Activated CD8-positive, alpha-beta T cell treated with anti-CD3 and anti-CD28 coated beads for 36 hours (primary cell): Measurements from ENCODE around the gene RPS27. TPM values are rescaled to one million over a fixed set of nuclear protein-coding genes. Genes with fewer than 3 reads are reported as not detected.
A peak's percentile ranks its signal among the peaks of the same experiment; 100 is the strongest.

Experiments
- ATAC-seq: fragments of 200-7000 bp; cut with Tn5 transposase; one replicate; pipeline ENCODE4 v1.10.0; 2021; ENCODE audit warnings: mild to moderate bottlenecking, moderate library complexity
- CTCF ChIA-PET: fragments of 350-600 bp; sonication (Branson Sonifier 250); formaldehyde crosslinking; loops from one replicate; lab custom pipeline; 2021; ENCODE audit warnings: antibody characterized with exemption; lab: Charles Lee
- POLR2A ChIA-PET: fragments of 350-600 bp; sonication (Branson Sonifier 250); formaldehyde crosslinking; loops from one replicate; lab custom pipeline; 2021; ENCODE audit warnings: antibody characterized with exemption; lab: Charles Lee
- DNase-seq: peaks from one replicate; pipeline ENCODE4 v3.0.0-alpha.2; 2020
- H3K27ac Mint-ChIP-seq: one replicate; pipeline ENCODE4 v1.8.0; 2021; ENCODE audit warnings: mild to moderate bottlenecking, mixed read lengths
- H3K27me3 Mint-ChIP-seq: one replicate; pipeline ENCODE4 v1.8.0; 2021; ENCODE audit warnings: mixed read lengths
- H3K36me3 Mint-ChIP-seq: one replicate; pipeline ENCODE4 v1.8.0; 2021; ENCODE audit warnings: low read depth, mixed read lengths
- H3K4me1 Mint-ChIP-seq: one replicate; pipeline ENCODE4 v1.8.0; 2021; ENCODE audit warnings: low read depth, mixed read lengths
- H3K4me3 Mint-ChIP-seq: one replicate; pipeline ENCODE4 v1.8.0; 2021; ENCODE audit warnings: mild to moderate bottlenecking, moderate library complexity, mixed read lengths
- H3K9me3 Mint-ChIP-seq: one replicate; pipeline ENCODE4 v1.8.0; 2021; ENCODE audit warnings: mixed read lengths
- intact Hi-C: fragments of 100-400 bp; cut with micrococcal nuclease; formaldehyde crosslinking; loops from one replicate; pipeline ENCODE4 v1.10.0; 2022
- total RNA-seq, 2 experiments: library from RNA; stranded (reverse); gene quantifications; one replicate each; pipeline ENCODE4 v1.2.3, GENCODE V29; 2021
- TF ChIP-seq, protein P1 (sequence below): fragments of 200-600 bp; IDR thresholded peaks from one replicate; pipeline ENCODE4 v1.8.0; 2022; ENCODE audit warnings: antibody characterized with exemption, mild to moderate bottlenecking

RPS27 gene
- total RNA-seq, 2 experiments from 2014 or later: 1,638 to 1,644 TPM

DNA sequence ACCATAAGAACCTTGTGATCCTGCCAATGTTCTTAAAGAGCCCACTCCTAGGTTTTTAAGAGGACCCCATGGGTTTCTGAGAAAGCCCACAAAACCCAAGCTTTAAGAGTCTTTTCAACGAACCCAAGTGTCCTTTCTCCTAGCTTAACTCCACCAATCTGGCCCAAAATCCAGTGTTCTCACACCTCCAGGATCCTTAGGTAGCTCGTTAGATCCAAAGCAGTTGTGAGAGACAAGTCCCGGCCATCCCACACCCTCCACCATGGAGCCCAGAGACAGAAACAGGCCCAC lies 45.8 kb upstream of the RPS27 start:
- intact Hi-C loops: no loop called here
- POLR2A ChIA-PET: interaction anchor here (1.0 to 8.9 kb wide), 21 partner anchors 10 to 237 kb away, joined by 3 to 126 read pairs (median 5); partner anchors contain the start of genes CREB3L4, CRTC2, GATAD2B and JTB
- Mint-ChIP-seq H3K4me1 (peaks cover 31% of the 10 kb centered on the region), H3K9me3 (no peaks in the 10 kb centered on the region), H3K27me3 (no peaks in the 10 kb centered on the region), H3K27ac (peak overlapping the region; percentile 99), H3K36me3 (peaks cover 48% of the 10 kb centered on the region), H3K4me3 (peak overlapping the region; percentile 88)
- no peak for DNase-seq
- CTCF ChIA-PET: interaction anchor here (0.8 to 4.8 kb wide), 9 partner anchors 11 to 213 kb away, joined by 3 to 59 read pairs (median 29); partner anchors contain the start of genes CREB3L4, GATAD2B, RAB13 and SLC39A1
- TF ChIP-seq, protein P1, sequence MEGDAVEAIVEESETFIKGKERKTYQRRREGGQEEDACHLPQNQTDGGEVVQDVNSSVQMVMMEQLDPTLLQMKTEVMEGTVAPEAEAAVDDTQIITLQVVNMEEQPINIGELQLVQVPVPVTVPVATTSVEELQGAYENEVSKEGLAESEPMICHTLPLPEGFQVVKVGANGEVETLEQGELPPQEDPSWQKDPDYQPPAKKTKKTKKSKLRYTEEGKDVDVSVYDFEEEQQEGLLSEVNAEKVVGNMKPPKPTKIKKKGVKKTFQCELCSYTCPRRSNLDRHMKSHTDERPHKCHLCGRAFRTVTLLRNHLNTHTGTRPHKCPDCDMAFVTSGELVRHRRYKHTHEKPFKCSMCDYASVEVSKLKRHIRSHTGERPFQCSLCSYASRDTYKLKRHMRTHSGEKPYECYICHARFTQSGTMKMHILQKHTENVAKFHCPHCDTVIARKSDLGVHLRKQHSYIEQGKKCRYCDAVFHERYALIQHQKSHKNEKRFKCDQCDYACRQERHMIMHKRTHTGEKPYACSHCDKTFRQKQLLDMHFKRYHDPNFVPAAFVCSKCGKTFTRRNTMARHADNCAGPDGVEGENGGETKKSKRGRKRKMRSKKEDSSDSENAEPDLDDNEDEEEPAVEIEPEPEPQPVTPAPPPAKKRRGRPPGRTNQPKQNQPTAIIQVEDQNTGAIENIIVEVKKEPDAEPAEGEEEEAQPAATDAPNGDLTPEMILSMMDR: no peak
- no peak for ATAC-seq

DNA sequence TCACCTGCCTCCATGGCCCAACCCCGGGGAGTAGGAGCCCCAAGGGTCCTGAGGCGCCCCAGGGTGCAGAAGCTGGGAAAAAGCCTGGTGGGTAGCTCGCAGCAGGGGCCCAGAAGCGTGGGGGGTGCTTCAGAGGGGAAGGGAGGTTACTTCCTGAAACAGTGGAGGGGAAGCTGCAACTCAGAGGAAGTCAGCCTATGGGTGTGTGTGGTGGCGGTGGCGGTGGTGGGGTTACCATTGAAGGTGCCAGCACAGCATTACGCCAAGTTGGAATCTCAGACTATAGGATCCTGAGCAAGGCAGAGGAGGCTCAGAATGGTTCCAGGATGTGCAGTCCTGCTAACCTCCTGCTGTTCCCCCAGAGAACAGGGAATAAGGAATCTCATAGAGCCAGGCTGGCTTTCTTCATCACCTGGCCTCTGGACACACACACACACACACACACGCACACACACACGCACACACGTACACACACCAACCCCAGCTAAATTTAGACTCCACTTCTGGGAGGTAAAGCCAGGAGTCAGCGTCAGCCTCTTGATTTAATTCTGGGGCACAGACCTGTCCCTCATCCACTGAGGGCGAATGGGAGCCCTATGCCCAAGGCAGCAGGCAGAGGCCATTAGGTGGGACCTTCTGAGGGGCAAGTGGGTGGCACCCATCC lies 45.3 kb upstream of the RPS27 start:
- TF ChIP-seq, protein P1: no peak
- peak; percentile 73 for ATAC-seq
- H3K27me3 Mint-ChIP-seq: no peaks in the 10 kb centered on the region
- H3K4me3 Mint-ChIP-seq: peak overlapping the region; percentile 88
- DNase-seq: peak; percentile 94
- intact Hi-C loops: no loop called here
- peaks cover 45% of the 10 kb centered on the region for H3K36me3 Mint-ChIP-seq
- H3K4me1 Mint-ChIP-seq: peaks cover 29% of the 10 kb centered on the region
- peak overlapping the region; percentile 99 for H3K27ac Mint-ChIP-seq
- ChIA-PET CTCF (interaction anchor here (0.8 to 4.8 kb wide), 12 partner anchors 10 to 212 kb away, joined by 3 to 59 read pairs (median 9); partner anchors contain the start of genes CREB3L4, CRTC2, GATAD2B and RAB13), POLR2A (interaction anchor here (0.9 to 8.9 kb wide), 28 partner anchors 11 to 327 kb away, joined by 3 to 126 read pairs (median 4); partner anchors contain the start of genes CREB3L4, CRTC2, GATAD2B and HAX1)
- no peaks in the 10 kb centered on the region for H3K9me3 Mint-ChIP-seq

DNA sequence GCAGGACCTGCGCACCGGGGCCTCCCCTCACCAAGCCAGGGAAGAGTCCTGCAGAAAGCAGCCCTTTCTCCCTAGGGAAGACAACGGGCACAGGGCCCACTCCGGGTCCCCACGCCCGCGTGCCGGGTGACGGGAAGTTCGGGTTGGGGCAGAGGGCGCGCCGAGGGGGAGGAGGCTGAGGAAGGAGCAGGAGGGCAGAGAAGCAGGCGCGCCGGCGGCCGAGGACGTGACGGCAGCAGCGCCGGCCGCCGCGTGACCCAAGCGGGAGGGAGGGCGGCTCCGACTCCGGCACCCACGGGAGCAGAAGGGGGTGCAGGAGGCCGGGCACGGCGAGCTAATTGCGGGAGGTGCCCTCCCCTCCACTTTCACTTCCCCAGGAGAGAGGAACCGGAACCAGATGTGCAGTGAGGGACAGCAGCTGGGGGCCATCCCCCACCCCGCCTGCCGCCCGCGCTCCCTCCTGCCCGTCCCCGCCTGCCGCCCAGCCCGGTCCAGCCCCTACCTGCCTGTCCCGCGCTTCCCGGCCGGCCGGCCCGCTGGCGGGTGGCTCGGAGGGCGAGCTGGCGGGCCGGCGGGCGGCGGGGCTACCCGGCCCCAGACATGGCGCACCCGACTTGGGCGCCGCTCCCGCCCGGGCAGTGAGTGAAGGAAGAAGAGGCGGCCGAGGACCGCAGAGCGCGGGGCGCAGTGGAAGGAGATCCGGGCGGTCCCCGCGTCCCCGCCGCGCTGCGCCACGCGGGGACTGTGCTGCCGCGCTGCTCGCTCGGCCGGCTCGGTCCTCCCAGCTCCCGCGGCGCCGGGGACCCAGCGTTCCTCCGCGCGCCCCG lies 44.6 kb upstream of the RPS27 start:
- ChIA-PET CTCF (interaction anchor here (0.9 to 4.8 kb wide), 21 partner anchors 10 to 212 kb away, joined by 3 to 59 read pairs (median 6); partner anchors contain the start of genes CREB3L4, CRTC2, GATAD2B and JTB), POLR2A (interaction anchor here (0.8 to 8.9 kb wide), 26 partner anchors 10 to 326 kb away, joined by 3 to 126 read pairs (median 4); partner anchors contain the start of genes CREB3L4, CRTC2, GATAD2B and HAX1)
- Mint-ChIP-seq H3K27me3 (no peaks in the 10 kb centered on the region), H3K4me3 (peak overlapping the region; percentile 88), H3K4me1 (peaks cover 26% of the 10 kb centered on the region), H3K36me3 (peaks cover 45% of the 10 kb centered on the region), H3K9me3 (no peaks in the 10 kb centered on the region), H3K27ac (peak overlapping the region; percentile 99)
- peak; percentile 79 for DNase-seq
- TF ChIP-seq, protein P1: no peak
- peak; percentile 48 for ATAC-seq
- intact Hi-C loops: no loop called here

DNA sequence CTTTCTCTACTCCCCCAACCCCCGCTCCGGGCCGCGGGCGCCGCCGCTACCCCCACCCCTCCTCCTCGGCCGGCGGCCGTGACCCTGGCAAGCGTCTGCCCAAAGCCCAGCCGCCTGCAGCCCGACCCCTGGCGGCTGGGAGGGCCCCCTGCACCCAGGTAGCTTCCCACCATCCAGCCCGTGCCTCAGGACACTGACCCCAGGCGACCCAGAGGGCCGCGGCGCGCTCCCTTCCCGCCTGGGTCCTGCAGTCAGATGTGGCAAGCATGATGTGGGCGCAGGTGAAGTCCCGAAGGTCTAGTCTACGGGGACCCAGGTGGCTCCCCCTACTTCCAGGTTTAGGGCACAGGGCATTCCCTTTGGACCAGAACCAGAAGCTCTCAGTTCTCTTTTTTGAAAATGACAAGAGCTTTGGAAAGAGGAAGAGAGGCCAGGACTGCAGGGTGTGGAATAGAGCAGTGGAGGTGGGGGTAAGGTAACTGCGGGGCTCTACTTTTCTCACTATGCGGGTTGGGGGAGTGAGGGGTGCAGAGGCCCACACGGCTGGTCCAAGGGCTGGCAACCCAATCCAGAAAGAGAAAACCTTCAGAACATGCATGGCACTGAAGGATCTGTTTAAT lies 43.8 kb upstream of the RPS27 start, which contains the start of gene DENND4B:
DENND4B (minus strand) TSS at position 97 of the 620 bp plus-strand sequence. CDS start 2,344 bp downstream, outside the sequence.
- TF ChIP-seq, protein P1: peak; percentile 99
- Mint-ChIP-seq H3K27me3 (no peaks in the 10 kb centered on the region), H3K27ac (peak within 1 kb of the TSS; percentile 99), H3K36me3 (peaks cover 41% of the 10 kb centered on the region), H3K4me1 (peaks cover 26% of the 10 kb centered on the region), H3K4me3 (peak within 1 kb of the TSS; percentile 88), H3K9me3 (no peaks in the 10 kb centered on the region)
- CTCF ChIA-PET: interaction anchor here (0.8 to 4.8 kb wide), 23 partner anchors 9 to 156 kb away, joined by 3 to 59 read pairs (median 5); partner anchors contain the start of genes CREB3L4, CRTC2, GATAD2B and JTB
- DNase-seq (peak; percentile 78), ATAC-seq (peak; percentile 73)
- POLR2A ChIA-PET: interaction anchor here (0.8 to 8.9 kb wide), 19 partner anchors 9 to 274 kb away, joined by 3 to 126 read pairs (median 5); partner anchors contain the start of genes CREB3L4, CRTC2, GATAD2B and JTB
- intact Hi-C loops: no loop called here
